Neuronal stem cell (in vitro differentiated cells): ENCODE data around the gene TMEM132E.
A peak's percentile ranks its signal among the peaks of the same experiment; 100 is the strongest.

ENCODE experiments used
- DNase-seq: peaks from one replicate; pipeline ENCODE4 v3.0.0-alpha.2; 2013; ENCODE audit warnings: low spot score
- H2AFZ ChIP-seq: one replicate; pipeline ENCODE4 v1.6.1; 2013; ENCODE audit warnings: mild to moderate bottlenecking, low read length, inconsistent platforms
- H2AK5ac ChIP-seq: 2 replicates; pipeline ENCODE4 v1.6.1; 2013; ENCODE audit warnings: low read depth, mild to moderate bottlenecking, inconsistent platforms, low read length, moderate library complexity, mixed read lengths
- H2BK120ac ChIP-seq: 2 replicates; pipeline ENCODE4 v1.6.1; 2013; ENCODE audit warnings: low read depth, mild to moderate bottlenecking, inconsistent platforms, low read length, moderate library complexity, mixed read lengths
- H2BK12ac ChIP-seq: one replicate; pipeline ENCODE4 v1.6.1; 2013; ENCODE audit warnings: low read length, inconsistent platforms
- H2BK15ac ChIP-seq: 2 replicates; pipeline ENCODE4 v1.6.1; 2013; ENCODE audit warnings: mild to moderate bottlenecking, low read length, inconsistent platforms, mixed read lengths
- H2BK5ac ChIP-seq: one replicate; pipeline ENCODE4 v1.6.1; 2013; ENCODE audit warnings: inconsistent platforms, mild to moderate bottlenecking, low read length, moderate library complexity
- H3K14ac ChIP-seq: one replicate; pipeline ENCODE4 v1.6.1; 2013; ENCODE audit warnings: low read length, inconsistent platforms
- H3K18ac ChIP-seq: 2 replicates; pipeline ENCODE4 v1.6.1; 2013; ENCODE audit warnings: low read length, inconsistent platforms
- H3K23ac ChIP-seq: 2 replicates; pipeline ENCODE4 v1.6.1; 2013; ENCODE audit warnings: low read depth, mild to moderate bottlenecking, mixed read lengths, low read length, inconsistent platforms; ENCODE audit not compliant: poor library complexity
- H3K27ac ChIP-seq: replicated peaks from 3 replicates; pipeline ENCODE4 v1.5.1; 2013; ENCODE audit warnings: low read length, inconsistent platforms
- H3K27me3 ChIP-seq, 3 experiments: 2 replicates each; pipeline ENCODE4 v1.6.1; 2013; ENCODE audit warnings: low read length in 3 of 3, mild to moderate bottlenecking in 2 of 3, inconsistent platforms in 1 of 3, low read depth in 1 of 3, mixed read lengths in 1 of 3, moderate library complexity in 1 of 3; ENCODE audit not compliant: control insufficient read depth in 3 of 3, insufficient read depth in 3 of 3
- H3K36me3 ChIP-seq, 2 donors: replicated peaks in 1 of 2; 2 replicates each; pipeline ENCODE4 v1.6.1; 2013; ENCODE audit warnings: low read length in 2 of 2; ENCODE audit not compliant: control insufficient read depth in 2 of 2, insufficient read depth in 2 of 2
- H3K4ac ChIP-seq: 2 replicates; pipeline ENCODE4 v1.6.1; 2013; ENCODE audit warnings: inconsistent platforms, mild to moderate bottlenecking, low read length, moderate library complexity
- H3K4me1 ChIP-seq, 2 donors: 1 replicate in 1 of 2; 2 replicates in 1 of 2; pipeline ENCODE4 v1.6.1; 2013; ENCODE audit warnings: low read length in 2 of 2, low read depth in 1 of 2; ENCODE audit not compliant: control insufficient read depth in 2 of 2, insufficient read depth in 1 of 2
- H3K4me2 ChIP-seq: one replicate; pipeline ENCODE4 v1.6.1; 2013; ENCODE audit warnings: mild to moderate bottlenecking, low read length, inconsistent platforms; ENCODE audit not compliant: insufficient read depth, poor library complexity, severe bottlenecking
- H3K4me3 ChIP-seq, 2 donors: 2 replicates each; pipeline ENCODE4 v1.5.1; 2013; ENCODE audit warnings: low read length in 2 of 2, mild to moderate bottlenecking in 2 of 2, inconsistent platforms in 1 of 2, moderate library complexity in 1 of 2
- H3K79me1 ChIP-seq: one replicate; pipeline ENCODE4 v1.6.1; 2013; ENCODE audit warnings: low read depth, mild to moderate bottlenecking, inconsistent platforms, low read length, moderate library complexity
- H3K9ac ChIP-seq: one replicate; pipeline ENCODE4 v1.6.1; 2013; ENCODE audit warnings: mild to moderate bottlenecking, low read depth, low read length, inconsistent platforms; ENCODE audit not compliant: poor library complexity
- H3K9me3 ChIP-seq, 2 donors: replicated peaks in 1 of 2; 2 replicates each; pipeline versions ENCODE3 to v1.6.1; 2013; ENCODE audit warnings: low read length in 2 of 2, mild to moderate bottlenecking in 2 of 2, inconsistent platforms in 1 of 2, low read depth in 1 of 2, mixed read lengths in 1 of 2, moderate library complexity in 1 of 2; ENCODE audit not compliant: control insufficient read depth in 2 of 2, insufficient read depth in 1 of 2
- H4K8ac ChIP-seq: one replicate; pipeline ENCODE4 v1.6.1; 2013; ENCODE audit warnings: low read depth, mild to moderate bottlenecking, inconsistent platforms, low read length, moderate library complexity
- H4K91ac ChIP-seq: one replicate; pipeline ENCODE4 v1.6.1; 2013; ENCODE audit warnings: low read length, low read depth, mild to moderate bottlenecking, inconsistent platforms; ENCODE audit not compliant: poor library complexity
- WGBS, 2 donors: extraction: QIAGEN DNeasy Blood & Tissue Kit; methylation state at CpG; one replicate each; pipeline ENCODE4 v1.1.7; 2013; ENCODE audit warnings: missing lambda C conversion rate in 2 of 2, mixed read lengths in 1 of 2; ENCODE audit not compliant: insufficient read length in 2 of 2, insufficient replicate concordance in 1 of 2; ENCODE audit errors: extremely low coverage in 2 of 2; 5-methylcytosine and 5-hydroxymethylcytosine counted together

TMEM132E gene

DNA sequence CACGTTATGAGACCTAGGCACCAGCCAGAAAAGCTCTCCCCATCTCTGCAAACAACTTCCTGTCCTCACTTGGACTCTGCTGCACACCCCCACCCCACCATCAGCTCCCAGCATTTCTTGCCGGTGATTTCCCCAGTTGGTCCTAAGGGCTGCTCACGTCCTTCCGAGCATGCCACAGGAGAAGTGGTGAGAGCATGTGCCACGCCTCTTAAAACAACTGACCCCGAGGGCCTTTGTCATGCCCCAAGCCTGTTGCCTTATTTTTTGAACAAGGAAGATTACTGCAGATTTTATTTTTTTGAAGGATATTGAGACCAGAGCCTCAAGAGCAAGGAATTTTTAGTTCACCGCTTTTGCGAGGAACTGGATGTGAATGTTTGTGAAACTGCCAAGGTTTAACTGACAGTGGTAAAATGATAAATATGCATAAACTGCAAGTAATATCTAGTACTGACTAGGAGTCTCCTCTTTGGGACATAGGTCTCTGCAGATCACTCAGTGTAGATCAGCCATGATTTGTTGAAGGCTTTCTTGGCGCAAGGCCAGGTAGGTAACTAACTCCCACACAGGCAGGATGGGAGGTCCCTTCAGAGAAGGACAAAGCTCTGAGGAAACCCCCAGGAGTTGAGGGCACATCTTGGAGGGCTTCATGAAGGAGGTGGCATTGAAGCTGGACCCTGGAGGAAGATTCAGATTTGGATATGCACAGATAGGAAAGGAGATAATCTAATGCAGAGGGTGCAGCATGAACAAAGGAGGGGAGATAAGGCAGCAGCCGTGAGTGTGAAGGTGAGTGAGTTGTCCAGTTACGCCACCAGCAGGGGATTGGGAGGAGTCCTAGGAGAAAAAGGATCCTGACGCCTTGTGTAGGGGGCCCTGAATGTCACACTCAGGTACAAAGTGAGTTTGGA, 44.7 kb downstream of the TMEM132E start:
- Histone ChIP-seq H3K18ac (peak overlapping the region; percentile 49), H2BK15ac (peak overlapping the region; percentile 19), H3K9me3 (no peaks in the 10 kb centered on the region), H3K27ac (no peak overlapping the region), H2BK5ac (peak overlapping the region; percentile 56), H3K14ac (no peak overlapping the region), H2BK120ac (no peak overlapping the region), H3K9ac (no peak overlapping the region), H2BK12ac (peak overlapping the region; percentile 87), H4K8ac (no peak overlapping the region), H3K4ac (no peak overlapping the region), H3K4me2 (no peak overlapping the region), H4K91ac (no peak overlapping the region), H2AK5ac (peak overlapping the region; percentile 92), H3K4me1 (peaks cover 0 to 16% of the 10 kb centered on the region in 2 donors), H2AFZ (no peak overlapping the region), H3K79me1 (no peaks in the 10 kb centered on the region), H3K36me3 (no peaks in the 10 kb centered on the region), H3K4me3 (no peak overlapping the region), H3K27me3 (peaks cover 0 to 9% (median 0%) of the 10 kb centered on the region in 3 experiments), H3K23ac (peak overlapping the region; percentile 27)
- WGBS, 2 donors = no CpG with 5 or more reads among the region's 12 CpGs
- DNase-seq = no peak

DNA sequence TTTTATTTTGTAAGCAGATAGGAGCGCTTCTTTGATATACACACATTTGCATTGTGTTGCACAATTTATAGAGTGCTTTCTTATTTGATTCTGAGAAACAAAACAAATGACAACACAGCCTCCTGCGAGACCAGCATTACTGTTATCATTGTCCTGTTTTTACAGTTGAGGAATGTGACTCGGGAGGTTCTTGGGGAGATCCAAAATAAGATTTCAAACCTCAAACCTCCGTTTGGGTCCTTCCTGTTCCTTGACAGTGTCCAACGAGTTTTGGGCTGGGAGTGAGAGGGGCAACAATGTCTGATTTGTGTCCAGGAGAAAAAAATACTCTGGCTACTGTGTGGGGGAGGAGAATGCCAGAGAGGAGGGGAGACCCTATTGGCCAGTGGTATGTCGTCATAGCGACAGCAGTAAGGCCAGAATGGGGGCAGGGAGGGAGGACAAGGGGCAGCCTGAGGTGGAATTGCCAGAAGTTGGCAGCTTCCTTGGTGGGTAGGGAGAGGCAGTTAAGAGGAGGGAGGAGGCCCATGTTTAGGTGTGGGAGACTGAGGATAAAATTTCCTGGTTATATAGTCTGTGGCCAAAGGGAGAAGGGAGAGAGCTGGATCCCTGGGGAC, 45.5 kb downstream of the TMEM132E start:
- Histone ChIP-seq H2AFZ (peak overlapping the region; percentile 36), H3K4me3 (no peak overlapping the region), H3K14ac (no peak overlapping the region), H2BK15ac (no peak overlapping the region), H3K9ac (no peak overlapping the region), H3K9me3 (no peaks in the 10 kb centered on the region), H4K91ac (no peak overlapping the region), H3K4ac (no peak overlapping the region), H3K18ac (no peak overlapping the region), H3K23ac (no peak overlapping the region), H2AK5ac (no peak overlapping the region), H2BK12ac (no peak overlapping the region), H3K27ac (no peak overlapping the region), H4K8ac (no peak overlapping the region), H3K27me3 (peaks cover 0 to 9% (median 0%) of the 10 kb centered on the region in 3 experiments), H3K4me2 (no peak overlapping the region), H2BK120ac (no peak overlapping the region), H3K4me1 (peaks cover 0 to 16% of the 10 kb centered on the region in 2 donors), H3K79me1 (no peaks in the 10 kb centered on the region), H3K36me3 (no peaks in the 10 kb centered on the region), H2BK5ac (no peak overlapping the region)
- WGBS, 2 donors = no CpG with 5 or more reads among the region's 7 CpGs
- no peak for DNase-seq

DNA sequence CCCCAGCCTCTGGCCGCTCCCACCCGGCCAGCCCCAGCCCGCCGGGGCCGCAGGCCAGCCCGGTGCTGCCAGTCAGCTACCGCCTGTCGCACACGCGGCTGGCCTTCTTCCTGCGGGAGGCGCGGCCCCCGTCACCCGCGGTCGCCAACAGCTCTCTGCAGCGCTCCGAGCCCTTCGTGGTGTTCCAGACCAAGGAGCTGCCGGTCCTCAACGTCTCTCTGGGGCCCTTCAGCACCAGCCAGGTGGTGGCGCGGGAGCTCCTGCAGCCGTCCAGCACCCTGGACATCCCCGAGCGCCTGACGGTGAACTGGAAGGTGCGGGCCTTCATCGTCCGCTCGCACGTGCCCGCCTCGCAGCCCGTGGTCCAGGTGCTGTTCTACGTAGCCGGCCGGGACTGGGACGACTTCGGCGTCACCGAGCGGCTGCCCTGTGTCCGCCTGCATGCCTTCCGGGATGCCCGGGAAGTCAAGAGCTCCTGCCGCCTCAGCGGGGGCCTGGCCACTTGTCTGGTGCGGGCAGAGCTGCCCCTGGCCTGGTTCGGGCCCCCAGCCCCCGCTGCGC, 46.8 kb downstream of the TMEM132E start:
- Histone ChIP-seq H3K79me1 (no peaks in the 10 kb centered on the region), H3K4ac (no peak overlapping the region), H2BK120ac (no peak overlapping the region), H2AK5ac (peak overlapping the region; percentile 72), H3K9ac (peak overlapping the region; percentile 25), H3K14ac (no peak overlapping the region), H3K4me1 (peaks cover 0 to 16% of the 10 kb centered on the region in 2 donors), H3K27me3 (peaks cover 0 to 9% (median 0%) of the 10 kb centered on the region in 3 experiments), H2BK5ac (peak overlapping the region; percentile 58), H4K91ac (no peak overlapping the region), H2AFZ (no peak overlapping the region), H3K18ac (peak overlapping the region; percentile 87), H3K23ac (peak overlapping the region; percentile 52), H3K36me3 (no peaks in the 10 kb centered on the region), H2BK15ac (peak overlapping the region; percentile 83), H4K8ac (no peak overlapping the region), H3K27ac (no peak overlapping the region), H3K4me2 (no peak overlapping the region), H3K4me3 (no peak overlapping the region), H2BK12ac (peak overlapping the region; percentile 86), H3K9me3 (no peaks in the 10 kb centered on the region)
- WGBS, 2 donors = no CpG with 5 or more reads among the region's 53 CpGs
- no peak for DNase-seq

DNA sequence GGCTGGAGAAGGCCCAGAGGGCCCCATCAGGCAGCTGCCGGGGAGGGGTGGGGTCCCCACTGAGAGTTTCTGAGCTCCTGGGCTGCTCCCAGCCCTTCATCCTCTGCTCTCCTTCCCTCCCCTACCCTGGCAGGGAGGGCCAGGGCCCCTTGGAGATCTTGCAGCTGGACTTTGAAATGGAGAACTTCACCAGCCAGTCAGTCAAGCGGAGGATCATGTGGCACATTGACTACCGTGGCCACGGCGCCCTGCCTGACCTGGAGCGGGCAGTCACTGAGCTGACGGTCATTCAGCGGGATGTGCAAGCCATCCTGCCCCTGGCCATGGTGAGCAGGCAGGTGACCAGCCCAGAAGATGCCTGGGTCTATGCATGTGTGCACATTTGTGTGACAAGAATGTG, 49.5 kb downstream of the TMEM132E start:
- Histone ChIP-seq H3K23ac (no peak overlapping the region), H3K4ac (no peak overlapping the region), H4K8ac (no peak overlapping the region), H3K9ac (peak overlapping the region; percentile 21), H3K9me3 (no peaks in the 10 kb centered on the region), H2BK12ac (peak overlapping the region; percentile 14), H3K14ac (peak overlapping the region; percentile 50), H4K91ac (no peak overlapping the region), H2BK5ac (peak overlapping the region; percentile 57), H3K27me3 (peaks cover 0 to 9% (median 0%) of the 10 kb centered on the region in 3 experiments), H3K4me2 (no peak overlapping the region), H2AK5ac (no peak overlapping the region), H2BK120ac (no peak overlapping the region), H2AFZ (no peak overlapping the region), H3K27ac (no peak overlapping the region), H3K4me3 (no peak overlapping the region), H3K36me3 (no peaks in the 10 kb centered on the region), H3K79me1 (no peaks in the 10 kb centered on the region), H3K4me1 (peaks cover 0 to 14% of the 10 kb centered on the region in 2 donors), H3K18ac (peak overlapping the region; percentile 60), H2BK15ac (peak overlapping the region; percentile 77)
- DNase-seq = no peak
- no CpG with 5 or more reads among the region's 8 CpGs for WGBS, 2 donors
